H9 (cell line): Measurements from ENCODE around the gene NHS. TPM values are rescaled to one million over a fixed set of nuclear protein-coding genes. Genes with fewer than 3 reads are reported as not detected.

Source experiments
- DNase-seq: peaks from one replicate; pipeline ENCODE4 v3.0.0-alpha.2; 2017
- H2AFZ ChIP-seq: one replicate; pipeline ENCODE4 v1.6.1; 2013; ENCODE audit warnings: mild to moderate bottlenecking, low read length, control low read depth, moderate library complexity
- H2AK5ac ChIP-seq: 2 replicates; pipeline ENCODE4 v1.6.1; 2013; ENCODE audit warnings: low read length, control low read depth, mixed read lengths; ENCODE audit not compliant: insufficient read length
- H2BK120ac ChIP-seq: one replicate; pipeline ENCODE4 v1.6.1; 2013; ENCODE audit warnings: low read depth, mild to moderate bottlenecking, low read length, control low read depth, inconsistent platforms; ENCODE audit not compliant: poor library complexity, severe bottlenecking
- H2BK12ac ChIP-seq: 2 replicates; pipeline ENCODE4 v1.6.1; 2013; ENCODE audit warnings: low read length, control low read depth, mixed read lengths, low read depth; ENCODE audit not compliant: insufficient read length
- H2BK15ac ChIP-seq: 2 replicates; pipeline ENCODE4 v1.6.1; 2013; ENCODE audit warnings: low read depth, low read length, control low read depth
- H2BK20ac ChIP-seq: one replicate; pipeline ENCODE4 v1.6.1; 2013; ENCODE audit warnings: low read depth, mild to moderate bottlenecking, low read length, control low read depth, inconsistent platforms; ENCODE audit not compliant: poor library complexity, severe bottlenecking
- H2BK5ac ChIP-seq: 2 replicates; pipeline ENCODE4 v1.6.1; 2013; ENCODE audit warnings: low read length, control low read depth, mixed read lengths; ENCODE audit not compliant: insufficient read length
- H3K14ac ChIP-seq: 2 replicates; pipeline ENCODE4 v1.6.1; 2013; ENCODE audit warnings: low read length, control low read depth; ENCODE audit not compliant: insufficient read depth
- H3K18ac ChIP-seq: 2 replicates; pipeline ENCODE4 v1.6.1; 2013; ENCODE audit warnings: low read depth, mild to moderate bottlenecking, mixed read lengths, low read length, control low read depth; ENCODE audit not compliant: insufficient read length
- H3K23ac ChIP-seq: 2 replicates; pipeline ENCODE4 v1.6.1; 2013; ENCODE audit warnings: low read length, control low read depth, mixed read lengths, low read depth; ENCODE audit not compliant: insufficient read length
- H3K23me2 ChIP-seq: 2 replicates; pipeline ENCODE4 v1.6.1; 2013; ENCODE audit warnings: low read depth, mild to moderate bottlenecking, mixed read lengths, low read length, control low read depth; ENCODE audit not compliant: insufficient read length, poor library complexity, severe bottlenecking
- H3K27ac ChIP-seq: 2 replicates; pipeline ENCODE4 v1.5.1; 2013; ENCODE audit warnings: low read length, control low read depth, mixed read lengths, low read depth; ENCODE audit not compliant: insufficient read length
- H3K27me3 ChIP-seq: 2 replicates; pipeline ENCODE4 v1.6.1; 2013; ENCODE audit warnings: low read length, control low read depth, inconsistent platforms; ENCODE audit not compliant: insufficient read depth
- H3K4ac ChIP-seq: 2 replicates; pipeline ENCODE4 v1.6.1; 2013; ENCODE audit warnings: low read depth, mild to moderate bottlenecking, control low read depth, inconsistent platforms, low read length, moderate library complexity
- H3K4me1 ChIP-seq: 2 replicates; pipeline ENCODE4 v1.6.1; 2013; ENCODE audit warnings: low read length, control low read depth, inconsistent platforms; ENCODE audit not compliant: insufficient read depth
- H3K4me2 ChIP-seq: 2 replicates; pipeline ENCODE4 v1.6.1; 2013; ENCODE audit warnings: low read length, control low read depth, mixed read lengths; ENCODE audit not compliant: insufficient read length, insufficient read depth
- H3K56ac ChIP-seq: 2 replicates; pipeline ENCODE4 v1.6.1; 2013; ENCODE audit warnings: low read depth, mild to moderate bottlenecking, mixed read lengths, low read length, control low read depth; ENCODE audit not compliant: insufficient read length
- H3K79me1 ChIP-seq: 2 replicates; pipeline ENCODE4 v1.6.1; 2013; ENCODE audit warnings: low read depth, mild to moderate bottlenecking, moderate library complexity, low read length, control low read depth, inconsistent platforms; ENCODE audit not compliant: insufficient read depth, poor library complexity, severe bottlenecking
- H3K79me2 ChIP-seq: 2 replicates; pipeline ENCODE4 v1.6.1; 2013; ENCODE audit warnings: low read length, control low read depth, inconsistent platforms; ENCODE audit not compliant: insufficient read depth
- H3K9ac ChIP-seq: 2 replicates; pipeline ENCODE4 v1.6.1; 2013; ENCODE audit warnings: low read length, control low read depth, mixed read lengths; ENCODE audit not compliant: insufficient read length; ENCODE audit errors: extremely low read depth
- H3K9me3 ChIP-seq: one replicate; pipeline ENCODE4 v1.6.1; 2013; ENCODE audit warnings: low read depth, low read length, inconsistent platforms; ENCODE audit not compliant: control insufficient read depth
- H3T11ph ChIP-seq: one replicate; pipeline ENCODE4 v1.6.1; 2013; ENCODE audit warnings: mild to moderate bottlenecking, low read length, control low read depth, inconsistent platforms
- H4K20me1 ChIP-seq: one replicate; pipeline ENCODE4 v1.6.1; 2013; ENCODE audit not compliant: control insufficient read depth, insufficient read length, insufficient read depth
- H4K5ac ChIP-seq: 2 replicates; pipeline ENCODE4 v1.6.1; 2013; ENCODE audit warnings: low read depth, mild to moderate bottlenecking, mixed read lengths, low read length, control low read depth; ENCODE audit not compliant: insufficient read length
- H4K8ac ChIP-seq: replicated peaks from 2 replicates; pipeline ENCODE4 v1.6.1; 2013; ENCODE audit warnings: low read length, control low read depth, mixed read lengths, low read depth; ENCODE audit not compliant: insufficient read length
- H4K91ac ChIP-seq: 2 replicates; pipeline ENCODE4 v1.6.1; 2013; ENCODE audit warnings: low read depth, mild to moderate bottlenecking, moderate library complexity, mixed read lengths, low read length, control low read depth; ENCODE audit not compliant: insufficient read length
- H3K27ac Mint-ChIP-seq, 3 experiments: 2 replicates in 2 of 3; 3 replicates in 1 of 3; pipeline ENCODE4 v1.8.0; 2020 to 2021; ENCODE audit warnings: mixed read lengths in 3 of 3, mild to moderate bottlenecking in 1 of 3, moderate library complexity in 1 of 3
- H3K27me3 Mint-ChIP-seq: 2 replicates; pipeline ENCODE4 v1.8.0; 2021; ENCODE audit warnings: low read depth, mild to moderate bottlenecking, moderate library complexity, mixed read lengths
- H3K36me3 Mint-ChIP-seq, 3 experiments: 2 replicates in 2 of 3; 3 replicates in 1 of 3; pipeline ENCODE4 v1.8.0; 2020 to 2021; ENCODE audit warnings: low read depth in 3 of 3, mixed read lengths in 3 of 3; ENCODE audit not compliant: insufficient read depth in 1 of 3
- H3K4me1 Mint-ChIP-seq, 2 experiments: 2 replicates each; pipeline ENCODE4 v1.8.0; 2020; ENCODE audit warnings: mixed read lengths in 2 of 2
- H3K4me3 Mint-ChIP-seq, 2 experiments: 2 replicates in 1 of 2; 3 replicates in 1 of 2; pipeline ENCODE4 v1.8.0; 2020 to 2021; ENCODE audit warnings: mild to moderate bottlenecking in 2 of 2, mixed read lengths in 2 of 2, moderate library complexity in 1 of 2
- H3K9me3 Mint-ChIP-seq, 2 experiments: 2 replicates in 1 of 2; 3 replicates in 1 of 2; pipeline ENCODE4 v1.8.0; 2020; ENCODE audit warnings: mild to moderate bottlenecking in 2 of 2, mixed read lengths in 2 of 2, moderate library complexity in 1 of 2
- CTCF ChIP-seq: fragments of 200-600 bp; sonication (generic); conservative IDR thresholded peaks from 3 replicates; pipeline ENCODE4 v1.8.0; 2021; ENCODE audit warnings: antibody characterized with exemption, mild to moderate bottlenecking
- WGBS: extraction: QIAGEN DNeasy Blood & Tissue Kit; methylation state at CpG from one replicate; pipeline ENCODE4 v1.1.7; 2013; ENCODE audit warnings: missing lambda C conversion rate, low lambda C conversion rate, mixed read lengths; ENCODE audit not compliant: insufficient read length; ENCODE audit errors: extremely low coverage; 5-methylcytosine and 5-hydroxymethylcytosine counted together
- total RNA-seq: library from RNA; stranded (reverse); gene quantifications from 2 replicates; pipeline ENCODE4 v1.2.1, GENCODE V29; 2021

Gene NHS
- total RNA-seq, 1 experiment from 2014 or later = 8.7 TPM

GRCh38 chrX:17637235-17637634 is 262.2 kb downstream of the NHS start:
- no CpG with 5 or more reads among the region's 4 CpGs for WGBS
- H3K27ac ChIP-seq = no peak overlapping the region
- no peak overlapping the region for H3K4me2 ChIP-seq
- no peak overlapping the region for H4K91ac ChIP-seq
- no peaks in the 10 kb centered on the region for H3K79me1 ChIP-seq
- H4K20me1 ChIP-seq = no peaks in the 10 kb centered on the region
- no peaks in the 10 kb centered on the region; a peak in 3 of 7 replicates for H3K36me3 Mint-ChIP-seq
- H2BK12ac ChIP-seq = no peak overlapping the region
- H3K27me3 ChIP-seq = no peaks in the 10 kb centered on the region
- no peak overlapping the region for H2BK15ac ChIP-seq
- no peak overlapping the region for H2BK120ac ChIP-seq
- H3K9me3 ChIP-seq = no peaks in the 10 kb centered on the region
- H3K14ac ChIP-seq = no peak overlapping the region
- H3K23ac ChIP-seq = no peak overlapping the region
- H3K4ac ChIP-seq = no peak overlapping the region
- no peak overlapping the region for H3T11ph ChIP-seq
- no peak overlapping the region for H4K8ac ChIP-seq
- peaks cover 63 to 67% of the 10 kb centered on the region in 2 experiments for H3K4me1 Mint-ChIP-seq
- H3K18ac ChIP-seq = no peak overlapping the region
- no peak overlapping the region for H3K4me3 Mint-ChIP-seq
- H3K56ac ChIP-seq = no peak overlapping the region
- no peaks in the 10 kb centered on the region for H3K27me3 Mint-ChIP-seq
- no peak for TF ChIP-seq CTCF
- H2AFZ ChIP-seq = no peak overlapping the region
- H3K9ac ChIP-seq = no peak overlapping the region
- no peak overlapping the region for H2BK5ac ChIP-seq
- H3K9me3 Mint-ChIP-seq = no peaks in the 10 kb centered on the region
- no peak overlapping the region for H4K5ac ChIP-seq
- H3K79me2 ChIP-seq = no peaks in the 10 kb centered on the region
- no peak overlapping the region for H2AK5ac ChIP-seq
- H3K27ac Mint-ChIP-seq = no peak overlapping the region
- peaks cover 3% of the 10 kb centered on the region; the same call in 1 of the 2 replicates for H3K4me1 ChIP-seq
- DNase-seq = no peak
- H3K23me2 ChIP-seq = peaks cover 4% of the 10 kb centered on the region
- no peak overlapping the region for H2BK20ac ChIP-seq
